ENCODE data around the gene SPANXA2. TPM values are rescaled to one million over a fixed set of nuclear protein-coding genes. Genes with fewer than 3 reads are reported as not detected.
"Not testable (repeated sequence)": the region's sequence is repeated elsewhere in the genome, so short reads cannot be mapped to it uniquely, and the experiment has no call there.

Gene SPANXA2, protein sequence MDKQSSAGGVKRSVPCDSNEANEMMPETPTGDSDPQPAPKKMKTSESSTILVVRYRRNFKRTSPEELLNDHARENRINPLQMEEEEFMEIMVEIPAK
- total RNA-seq (2014; rRNA removed; shearing (Covaris generic)), result not detected in 2 replicates

DNA sequence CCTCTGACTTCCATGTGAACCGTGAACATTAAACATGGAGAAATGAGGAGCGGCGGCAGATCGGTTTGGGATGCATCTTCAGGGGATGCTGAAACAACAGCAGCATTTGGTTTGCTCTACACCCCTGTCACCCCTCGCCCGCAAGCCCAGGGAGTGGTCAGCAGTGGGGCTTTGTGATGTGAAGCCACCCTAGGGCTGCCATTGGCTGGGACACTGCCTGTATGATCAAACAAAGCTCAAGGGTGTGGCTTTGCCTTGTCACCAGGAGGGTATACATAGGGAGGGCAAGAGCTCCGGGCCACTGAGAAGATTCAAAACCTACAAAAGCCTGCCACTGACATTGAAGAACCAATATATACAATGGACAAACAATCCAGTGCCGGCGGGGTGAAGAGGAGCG lies at the start of gene SPANXA2:
SPANXA2 (plus strand) TSS at position 301 of the 400 bp plus-strand sequence; CDS start at position 361, 60 bp downstream.
- in situ Hi-C loops (cut with HindIII; ENCODE audit: low sequenced_read_pairs); DNase-seq (ENCODE audit: low spot score): not testable (repeated sequence)

GRCh38 chrX:141542551-141542950 lies 47.0 kb upstream of the SPANXA2 start:
- in situ Hi-C loops (cut with HindIII; ENCODE audit: low sequenced_read_pairs); DNase-seq (ENCODE audit: low spot score): not testable (repeated sequence)

GRCh38 chrX:141584638-141585037 lies 4.9 kb upstream of the SPANXA2 start, which contains the start of gene SPANXA1:
SPANXA1 (minus strand) TSS chrX:141584738; CDS start chrX:141584678, 60 bp downstream.
- in situ Hi-C loops (cut with HindIII; ENCODE audit: low sequenced_read_pairs); DNase-seq (ENCODE audit: low spot score): not testable (repeated sequence)

DNA sequence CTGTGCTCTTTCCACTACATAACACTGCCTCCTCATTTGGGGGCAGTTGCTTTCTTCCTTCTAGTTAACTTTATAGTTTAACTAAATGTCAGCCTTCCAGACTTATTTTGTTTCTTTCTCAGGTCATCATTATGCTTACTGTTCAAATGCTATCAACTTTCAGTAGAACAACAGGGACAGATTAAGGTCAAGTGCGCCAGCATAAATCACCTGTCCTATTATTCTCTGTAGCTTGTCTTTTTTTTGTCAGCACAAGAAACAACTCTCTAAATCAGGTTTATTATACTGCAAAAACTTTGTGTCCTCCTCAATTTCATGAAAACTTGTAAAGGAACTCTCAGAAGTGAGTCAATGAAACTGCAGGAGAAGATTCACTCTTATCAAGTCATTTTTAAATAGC lies 19.6 kb downstream of the SPANXA2 start:
- in situ Hi-C loops (cut with HindIII; ENCODE audit: low sequenced_read_pairs), result no loop called here
- no peak for DNase-seq (ENCODE audit: low spot score)

DNA sequence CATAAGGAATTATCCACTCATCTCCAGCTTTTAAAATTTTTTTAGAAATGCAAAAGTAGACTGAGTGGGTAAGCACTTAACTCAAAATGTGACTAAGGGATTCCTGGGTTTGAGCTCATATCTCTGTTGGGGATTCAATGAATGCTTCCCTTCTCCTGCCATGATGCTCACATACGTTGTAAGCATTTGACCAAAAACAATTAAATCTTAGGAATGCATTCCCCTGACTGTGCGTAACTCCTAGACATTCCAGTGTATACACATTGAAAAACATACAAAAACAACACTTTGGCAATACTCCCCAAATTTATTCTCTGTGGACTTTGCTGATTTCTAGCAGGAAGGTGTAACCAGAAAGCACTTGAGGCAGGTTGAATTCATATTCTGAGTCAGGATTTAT lies 29.8 kb downstream of the SPANXA2 start:
- in situ Hi-C loops (cut with HindIII; ENCODE audit: low sequenced_read_pairs), result no loop called here
- no peak for DNase-seq (ENCODE audit: low spot score)

- in situ Hi-C loops (cut with HindIII; ENCODE audit: low sequenced_read_pairs), result no loop called here
- no peak for DNase-seq (ENCODE audit: low spot score)
These were observed 42.6 kb downstream of the SPANXA2 start for GRCh38 chrX:141632124-141632523.

DNA sequence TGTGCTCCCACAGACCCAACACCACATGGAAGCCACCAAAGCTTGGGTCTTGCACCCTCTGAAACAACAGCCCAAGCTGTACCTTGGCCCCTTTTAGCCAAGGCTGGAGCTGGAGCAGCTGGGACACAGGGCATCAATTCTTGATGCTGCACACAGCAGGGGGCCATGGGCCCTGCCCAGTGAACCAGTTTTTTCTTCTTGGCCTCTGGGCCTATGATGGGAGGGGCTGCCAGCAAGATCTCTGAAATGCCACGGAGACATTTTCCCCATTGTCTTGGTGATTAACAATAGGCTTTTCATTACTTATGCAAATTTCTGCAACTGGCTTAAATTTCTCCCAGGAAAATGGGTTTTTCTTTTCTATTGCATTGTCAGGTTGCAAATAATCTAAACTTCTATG lies 49.0 kb downstream of the SPANXA2 start:
- in situ Hi-C loops (cut with HindIII; ENCODE audit: low sequenced_read_pairs), result no loop called here
- DNase-seq (ENCODE audit: low spot score), result no peak

Other genes with a start within 250 kb of the SPANXA2 start
- not detected in 2 replicates for gene SPANXA1, start 5.0 kb upstream of the SPANXA2 start, total RNA-seq (2014; rRNA removed; shearing (Covaris generic))
- not detected in 2 replicates for gene SPANXD, start 109.0 kb downstream of the SPANXA2 start, total RNA-seq (2014; rRNA removed; shearing (Covaris generic))
- not detected in 2 replicates for gene MAGEC3, start 248.6 kb downstream of the SPANXA2 start, total RNA-seq (2014; rRNA removed; shearing (Covaris generic))